ENCODE data around the gene PLS3. TPM values are rescaled to one million over a fixed set of nuclear protein-coding genes. Genes with fewer than 3 reads are reported as not detected.

The PLS3 gene
- polyA plus RNA-seq, 1 donor from 2014 or later, result 3.8 TPM

DNA sequence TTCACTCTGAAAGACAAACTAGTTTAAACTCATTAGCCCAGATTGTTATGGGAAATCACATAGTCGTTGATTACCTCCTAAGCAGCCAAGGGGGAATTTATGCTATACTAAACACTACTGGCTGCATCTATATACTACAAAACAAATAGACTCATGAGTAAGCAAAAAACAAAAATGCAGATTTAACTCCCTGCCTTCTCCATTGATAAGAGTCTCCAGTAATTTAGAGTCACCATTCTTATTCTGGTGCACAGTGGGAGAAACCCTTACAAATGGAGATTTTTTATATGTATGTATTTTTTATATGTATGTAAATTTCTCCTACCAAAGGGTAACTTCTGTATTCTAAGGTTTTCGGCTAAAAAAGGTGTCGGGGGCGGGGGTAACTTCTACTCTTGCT, 126.6 kb downstream of the PLS3 start:
- no peak overlapping the region for H3K4me2 ChIP-seq (ENCODE audit: low read length)

DNA sequence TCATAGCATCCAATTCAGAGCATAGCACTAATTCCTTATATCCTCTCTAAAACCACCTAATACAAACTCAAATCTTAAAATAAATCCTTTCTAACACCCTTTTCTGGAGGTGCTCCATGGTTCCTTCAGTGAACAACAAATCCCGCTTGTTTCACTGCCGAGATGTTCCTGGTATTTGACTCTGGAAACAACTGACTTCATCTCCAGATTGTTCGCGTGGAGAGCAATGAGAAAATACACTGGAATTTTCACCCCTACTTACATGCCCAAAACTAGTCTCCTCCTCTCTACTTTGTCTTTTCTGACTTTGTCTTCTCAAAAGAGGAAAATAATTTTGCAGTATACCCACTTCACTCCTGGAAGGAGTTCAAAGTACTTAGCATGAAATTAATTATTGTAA, 129.0 kb downstream of the PLS3 start:
- no peaks in the 10 kb centered on the region for H3K9me3 ChIP-seq (ENCODE audit: low read length)
- no peak overlapping the region for H2AFZ ChIP-seq (ENCODE audit: low read depth, low read length)
- H3K79me2 ChIP-seq (replicated peaks; ENCODE audit: insufficient read depth, low read length), result no peaks in the 10 kb centered on the region
- H3K36me3 ChIP-seq (ENCODE audit: insufficient read depth, low read length), result no peaks in the 10 kb centered on the region
- TF ChIP-seq, protein P1, sequence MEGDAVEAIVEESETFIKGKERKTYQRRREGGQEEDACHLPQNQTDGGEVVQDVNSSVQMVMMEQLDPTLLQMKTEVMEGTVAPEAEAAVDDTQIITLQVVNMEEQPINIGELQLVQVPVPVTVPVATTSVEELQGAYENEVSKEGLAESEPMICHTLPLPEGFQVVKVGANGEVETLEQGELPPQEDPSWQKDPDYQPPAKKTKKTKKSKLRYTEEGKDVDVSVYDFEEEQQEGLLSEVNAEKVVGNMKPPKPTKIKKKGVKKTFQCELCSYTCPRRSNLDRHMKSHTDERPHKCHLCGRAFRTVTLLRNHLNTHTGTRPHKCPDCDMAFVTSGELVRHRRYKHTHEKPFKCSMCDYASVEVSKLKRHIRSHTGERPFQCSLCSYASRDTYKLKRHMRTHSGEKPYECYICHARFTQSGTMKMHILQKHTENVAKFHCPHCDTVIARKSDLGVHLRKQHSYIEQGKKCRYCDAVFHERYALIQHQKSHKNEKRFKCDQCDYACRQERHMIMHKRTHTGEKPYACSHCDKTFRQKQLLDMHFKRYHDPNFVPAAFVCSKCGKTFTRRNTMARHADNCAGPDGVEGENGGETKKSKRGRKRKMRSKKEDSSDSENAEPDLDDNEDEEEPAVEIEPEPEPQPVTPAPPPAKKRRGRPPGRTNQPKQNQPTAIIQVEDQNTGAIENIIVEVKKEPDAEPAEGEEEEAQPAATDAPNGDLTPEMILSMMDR (IDR thresholded peaks at IDR 0.05; ENCODE audit: poor library complexity, severe bottlenecking), result no peak
- no peak for TF ChIP-seq MXI1 (conservative IDR thresholded peaks at IDR 0.05; ENCODE audit: poor library complexity, severe bottlenecking)
- no peak for TF ChIP-seq TAF1 (IDR thresholded peaks at IDR 0.05; ENCODE audit: low read depth)
- no peak for TF ChIP-seq EZH2 (IDR thresholded peaks at IDR 0.05; ENCODE audit: borderline replicate concordance, insufficient read depth, low read length, poor library complexity, severe bottlenecking)
- no peak for TF ChIP-seq RAD21 (conservative IDR thresholded peaks at IDR 0.05)
- TF ChIP-seq SMC3 (conservative IDR thresholded peaks at IDR 0.05; ENCODE audit: poor library complexity), result no peak
- TF ChIP-seq, protein P2, sequence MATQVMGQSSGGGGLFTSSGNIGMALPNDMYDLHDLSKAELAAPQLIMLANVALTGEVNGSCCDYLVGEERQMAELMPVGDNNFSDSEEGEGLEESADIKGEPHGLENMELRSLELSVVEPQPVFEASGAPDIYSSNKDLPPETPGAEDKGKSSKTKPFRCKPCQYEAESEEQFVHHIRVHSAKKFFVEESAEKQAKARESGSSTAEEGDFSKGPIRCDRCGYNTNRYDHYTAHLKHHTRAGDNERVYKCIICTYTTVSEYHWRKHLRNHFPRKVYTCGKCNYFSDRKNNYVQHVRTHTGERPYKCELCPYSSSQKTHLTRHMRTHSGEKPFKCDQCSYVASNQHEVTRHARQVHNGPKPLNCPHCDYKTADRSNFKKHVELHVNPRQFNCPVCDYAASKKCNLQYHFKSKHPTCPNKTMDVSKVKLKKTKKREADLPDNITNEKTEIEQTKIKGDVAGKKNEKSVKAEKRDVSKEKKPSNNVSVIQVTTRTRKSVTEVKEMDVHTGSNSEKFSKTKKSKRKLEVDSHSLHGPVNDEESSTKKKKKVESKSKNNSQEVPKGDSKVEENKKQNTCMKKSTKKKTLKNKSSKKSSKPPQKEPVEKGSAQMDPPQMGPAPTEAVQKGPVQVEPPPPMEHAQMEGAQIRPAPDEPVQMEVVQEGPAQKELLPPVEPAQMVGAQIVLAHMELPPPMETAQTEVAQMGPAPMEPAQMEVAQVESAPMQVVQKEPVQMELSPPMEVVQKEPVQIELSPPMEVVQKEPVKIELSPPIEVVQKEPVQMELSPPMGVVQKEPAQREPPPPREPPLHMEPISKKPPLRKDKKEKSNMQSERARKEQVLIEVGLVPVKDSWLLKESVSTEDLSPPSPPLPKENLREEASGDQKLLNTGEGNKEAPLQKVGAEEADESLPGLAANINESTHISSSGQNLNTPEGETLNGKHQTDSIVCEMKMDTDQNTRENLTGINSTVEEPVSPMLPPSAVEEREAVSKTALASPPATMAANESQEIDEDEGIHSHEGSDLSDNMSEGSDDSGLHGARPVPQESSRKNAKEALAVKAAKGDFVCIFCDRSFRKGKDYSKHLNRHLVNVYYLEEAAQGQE (IDR thresholded peaks at IDR 0.05; ENCODE audit: borderline replicate concordance), result no peak
- TF ChIP-seq EP300 (conservative IDR thresholded peaks at IDR 0.05; ENCODE audit: poor library complexity, severe bottlenecking), result no peak
- no peak for TF ChIP-seq POLR2AphosphoS5 (IDR thresholded peaks at IDR 0.05)
- H3K4me3 ChIP-seq (ENCODE audit: low read length), result no peak overlapping the region
- no peak overlapping the region for H3K4me2 ChIP-seq (ENCODE audit: low read length)
- H4K20me1 ChIP-seq (ENCODE audit: insufficient read depth), result no peaks in the 10 kb centered on the region
- H3K27me3 ChIP-seq (ENCODE audit: insufficient read depth, low read depth, low read length), result no peaks in the 10 kb centered on the region
- no peak overlapping the region for H3K9ac ChIP-seq (ENCODE audit: low read length)
- H3K9me2 ChIP-seq (ENCODE audit: insufficient read depth, low read length), result no peaks in the 10 kb centered on the region
- no peak overlapping the region for H3K27ac ChIP-seq (ENCODE audit: low read length)
- no peaks in the 10 kb centered on the region for H3F3A ChIP-seq (ENCODE audit: insufficient read depth, low read length, poor library complexity, severe bottlenecking)

More for the DNA sequence above, 126.6 kb downstream of the PLS3 start:
- Histone ChIP-seq H3K9me3 (ENCODE audit: low read length) (no peaks in the 10 kb centered on the region), H3K27me3 (ENCODE audit: insufficient read depth, low read depth, low read length) (no peaks in the 10 kb centered on the region), H3K36me3 (ENCODE audit: insufficient read depth, low read length) (no peaks in the 10 kb centered on the region), H2AFZ (ENCODE audit: low read depth, low read length) (no peak overlapping the region), H3F3A (ENCODE audit: insufficient read depth, low read length, poor library complexity, severe bottlenecking) (no peaks in the 10 kb centered on the region), H3K4me3 (ENCODE audit: low read length) (no peak overlapping the region), H3K9ac (ENCODE audit: low read length) (no peak overlapping the region), H3K27ac (ENCODE audit: low read length) (no peak overlapping the region), H3K9me2 (ENCODE audit: insufficient read depth, low read length) (no peaks in the 10 kb centered on the region), H4K20me1 (ENCODE audit: insufficient read depth) (no peaks in the 10 kb centered on the region), H3K79me2 (replicated peaks; ENCODE audit: insufficient read depth, low read length) (no peaks in the 10 kb centered on the region)
- TF ChIP-seq MXI1 (conservative IDR thresholded peaks at IDR 0.05; ENCODE audit: poor library complexity, severe bottlenecking) (no peak), POLR2AphosphoS5 (IDR thresholded peaks at IDR 0.05) (no peak), TAF1 (IDR thresholded peaks at IDR 0.05; ENCODE audit: low read depth) (no peak), RAD21 (conservative IDR thresholded peaks at IDR 0.05) (no peak), SMC3 (conservative IDR thresholded peaks at IDR 0.05; ENCODE audit: poor library complexity) (no peak), EP300 (conservative IDR thresholded peaks at IDR 0.05; ENCODE audit: poor library complexity, severe bottlenecking) (no peak), EZH2 (IDR thresholded peaks at IDR 0.05; ENCODE audit: borderline replicate concordance, insufficient read depth, low read length, poor library complexity, severe bottlenecking) (no peak)
- TF ChIP-seq, protein P1 (IDR thresholded peaks at IDR 0.05; ENCODE audit: poor library complexity, severe bottlenecking), result no peak
- TF ChIP-seq, protein P2 (IDR thresholded peaks at IDR 0.05; ENCODE audit: borderline replicate concordance), result no peak
